Left lung (tissue), 10 donors: ENCODE results near the gene MAL. TPM values are rescaled to one million over a fixed set of nuclear protein-coding genes. Genes with fewer than 3 reads are reported as not detected.

Experiments
- ATAC-seq: fragments of 200-7000 bp; cut with Tn5 transposase; one replicate; pipeline ENCODE4 v1.9.1; 2020; ENCODE audit warnings: moderate library complexity
- DNase-seq, 4 donors: peaks; one replicate each; pipeline ENCODE4 v3.0.0-alpha.2; 2013 to 2020
- H3K27ac ChIP-seq, 2 donors: fragments of 200-600 bp; sonication (generic) in 1 of 2; one replicate each; pipeline versions ENCODE4 v1.5.0 to v1.8.0; 2020 to 2021
- H3K27me3 ChIP-seq, 2 donors: fragments of 200-600 bp; sonication (generic) in 1 of 2; one replicate each; pipeline versions ENCODE4 v1.5.0 to v1.8.0; 2020 to 2021
- H3K36me3 ChIP-seq, 2 donors: fragments of 200-600 bp; sonication (generic) in 1 of 2; one replicate each; pipeline versions ENCODE4 v1.5.0 to v1.8.0; 2020 to 2021
- H3K4me1 ChIP-seq, 2 donors: fragments of 200-600 bp; one replicate each; pipeline ENCODE4 v1.8.0; 2021
- H3K4me3 ChIP-seq, 2 donors: fragments of 200-600 bp; sonication (generic) in 1 of 2; one replicate each; pipeline versions ENCODE4 v1.5.0 to v1.8.0; 2020 to 2021; ENCODE audit warnings: mild to moderate bottlenecking in 1 of 2
- H3K9me3 ChIP-seq, 2 donors: fragments of 200-600 bp; sonication (generic) in 1 of 2; one replicate each; pipeline versions ENCODE4 v1.5.0 to v1.8.0; 2020 to 2021
- intact Hi-C, 2 donors: fragments of 100-400 bp; cut with DNase I; formaldehyde crosslinking; loops; one replicate each; pipeline versions ENCODE4 v1.11.2 to v1.14.2; 2022
- polyA plus RNA-seq, 6 donors: library from polyadenylated mRNA; unstranded; fragments of 120-200 nt; gene quantifications; one replicate each; pipeline ENCODE4 v1.2.1, GENCODE V29; 2013; ENCODE audit not compliant: insufficient read length in 6 of 6
- total RNA-seq, 2 donors: library from RNA; stranded (reverse); fragmentation: NEBNext Ultra II Directional; extraction: Animal tissue kit (Norgen Biotek cat#: 25700); gene quantifications; one replicate each; pipeline ENCODE4 v1.2.1, GENCODE V29; 2021
- TF ChIP-seq, protein P1 (sequence below), 2 donors: fragments of 200-600 bp; sonication (generic) in 1 of 2; IDR thresholded peaks; one replicate each; pipeline versions ENCODE4 v1.5.0 to v1.8.0; 2021; ENCODE audit warnings: antibody characterized with exemption in 2 of 2
- donor health status: DM: no; HTN: yes; CAD: no.
- donor health status: DM: no; HTN: no; CAD: no.

MAL gene
- total and polyA plus RNA-seq, 8 donors, result 0.76 to 13.6 (median 1.8) TPM

GRCh38 chr2:95009412-95009811 is 16.1 kb upstream of the MAL start:
- Histone ChIP-seq H3K27ac (no peak overlapping the region), H3K36me3 (no peaks in the 10 kb centered on the region), H3K9me3 (no peaks in the 10 kb centered on the region), H3K27me3 (peaks cover 0 to 10% of the 10 kb centered on the region in 2 donors), H3K4me1 (no peaks in the 10 kb centered on the region), H3K4me3 (no peak overlapping the region)
- DNase-seq (peak in 2 of 4 donors; percentile 82 to 83), ATAC-seq (no peak)
- TF ChIP-seq, protein P1, sequence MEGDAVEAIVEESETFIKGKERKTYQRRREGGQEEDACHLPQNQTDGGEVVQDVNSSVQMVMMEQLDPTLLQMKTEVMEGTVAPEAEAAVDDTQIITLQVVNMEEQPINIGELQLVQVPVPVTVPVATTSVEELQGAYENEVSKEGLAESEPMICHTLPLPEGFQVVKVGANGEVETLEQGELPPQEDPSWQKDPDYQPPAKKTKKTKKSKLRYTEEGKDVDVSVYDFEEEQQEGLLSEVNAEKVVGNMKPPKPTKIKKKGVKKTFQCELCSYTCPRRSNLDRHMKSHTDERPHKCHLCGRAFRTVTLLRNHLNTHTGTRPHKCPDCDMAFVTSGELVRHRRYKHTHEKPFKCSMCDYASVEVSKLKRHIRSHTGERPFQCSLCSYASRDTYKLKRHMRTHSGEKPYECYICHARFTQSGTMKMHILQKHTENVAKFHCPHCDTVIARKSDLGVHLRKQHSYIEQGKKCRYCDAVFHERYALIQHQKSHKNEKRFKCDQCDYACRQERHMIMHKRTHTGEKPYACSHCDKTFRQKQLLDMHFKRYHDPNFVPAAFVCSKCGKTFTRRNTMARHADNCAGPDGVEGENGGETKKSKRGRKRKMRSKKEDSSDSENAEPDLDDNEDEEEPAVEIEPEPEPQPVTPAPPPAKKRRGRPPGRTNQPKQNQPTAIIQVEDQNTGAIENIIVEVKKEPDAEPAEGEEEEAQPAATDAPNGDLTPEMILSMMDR (IDR thresholded peaks at IDR 0.05), result no peak
- intact Hi-C loops, result no loop called here

DNA sequence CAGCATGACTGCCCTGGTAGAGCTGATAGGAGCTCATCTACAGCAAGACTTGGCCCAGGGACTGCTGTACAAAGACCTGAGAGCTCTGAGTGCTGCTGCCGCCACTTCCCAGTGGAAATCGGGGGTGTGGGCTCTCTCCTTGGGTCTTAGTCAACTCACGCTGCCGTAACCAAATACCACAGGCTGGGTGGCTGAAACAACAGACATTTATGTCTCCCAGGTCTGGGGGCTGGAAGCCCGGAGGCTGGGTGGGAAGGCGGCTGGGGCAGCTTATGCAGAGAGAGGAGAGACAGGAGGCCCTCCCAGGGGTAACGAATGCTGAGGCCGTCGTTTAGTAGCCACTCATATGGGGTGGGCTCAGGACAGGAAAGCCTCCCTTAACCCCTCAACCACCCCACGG is 15.4 kb upstream of the MAL start:
- TF ChIP-seq, protein P1 (IDR thresholded peaks at IDR 0.05), result no peak
- H3K27me3 ChIP-seq, result peaks cover 0 to 5% of the 10 kb centered on the region in 2 donors
- H3K9me3 ChIP-seq, result no peaks in the 10 kb centered on the region
- no peak overlapping the region for H3K27ac ChIP-seq
- intact Hi-C loops, result no loop called here
- ATAC-seq (no peak), DNase-seq (no peak)
- H3K36me3 ChIP-seq, result no peaks in the 10 kb centered on the region
- no peak overlapping the region for H3K4me3 ChIP-seq
- H3K4me1 ChIP-seq, result no peaks in the 10 kb centered on the region

DNA sequence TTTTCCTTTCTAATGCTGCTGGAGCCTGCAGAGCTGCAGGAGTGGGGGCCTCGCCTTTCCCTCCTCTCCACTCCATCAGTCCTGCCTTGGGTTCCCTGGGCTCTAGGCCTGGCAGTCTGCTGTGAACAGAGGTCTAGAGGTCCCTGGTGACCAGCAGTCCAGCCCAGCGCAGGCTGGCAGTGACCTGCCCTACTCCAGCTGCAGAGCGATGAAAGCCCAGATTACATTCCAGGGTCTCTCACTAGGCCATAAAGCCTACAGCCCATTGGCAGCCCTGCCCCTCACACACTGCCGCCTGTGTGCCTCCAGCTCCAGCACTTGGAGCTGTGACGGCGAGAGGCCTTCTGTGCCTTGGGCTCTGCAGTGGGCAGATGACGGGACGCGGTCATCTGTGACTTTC is 14.8 kb upstream of the MAL start:
- DNase-seq, result no peak
- Histone ChIP-seq H3K9me3 (no peaks in the 10 kb centered on the region), H3K4me3 (no peak overlapping the region), H3K36me3 (no peaks in the 10 kb centered on the region), H3K27me3 (peaks cover 0 to 5% of the 10 kb centered on the region in 2 donors), H3K27ac (no peak overlapping the region), H3K4me1 (no peaks in the 10 kb centered on the region)
- intact Hi-C loops, result no loop called here
- ATAC-seq, result no peak
- TF ChIP-seq, protein P1 (IDR thresholded peaks at IDR 0.05), result no peak

- H3K27ac ChIP-seq, result no peak overlapping the region
- no peaks in the 10 kb centered on the region for H3K9me3 ChIP-seq
- no peaks in the 10 kb centered on the region for H3K36me3 ChIP-seq
- no peak overlapping the region for H3K4me3 ChIP-seq
- intact Hi-C loops, result no loop called here
- DNase-seq, result no peak
- no peaks in the 10 kb centered on the region for H3K4me1 ChIP-seq
- no peaks in the 10 kb centered on the region for H3K27me3 ChIP-seq
- TF ChIP-seq, protein P1 (IDR thresholded peaks at IDR 0.05), result no peak
- ATAC-seq, result no peak
Observed at GRCh38 chr2:95012881-95013550, 12.5 kb upstream of the MAL start.

DNA sequence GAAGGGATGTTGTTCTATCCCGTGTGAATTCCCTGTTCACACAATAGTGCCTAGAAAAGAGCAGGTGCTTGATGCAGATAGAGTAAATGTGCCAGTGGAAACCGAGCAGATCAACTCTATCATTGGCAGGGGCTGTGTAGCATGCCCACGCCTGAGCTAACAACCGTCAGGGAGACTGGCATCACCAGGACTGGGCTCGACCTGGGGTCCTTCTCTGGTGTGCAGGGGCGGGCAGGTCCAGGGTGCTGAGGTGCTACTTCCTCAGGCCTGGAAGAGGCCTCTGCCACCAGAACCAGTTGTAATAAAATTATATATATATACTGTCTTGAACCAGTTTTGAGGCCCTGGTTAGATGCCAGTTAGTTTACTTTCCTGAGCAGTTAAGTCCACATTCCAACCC is 11.8 kb upstream of the MAL start:
- no peak for ATAC-seq
- Histone ChIP-seq H3K27ac (no peak overlapping the region), H3K4me3 (no peak overlapping the region), H3K27me3 (no peaks in the 10 kb centered on the region), H3K4me1 (no peaks in the 10 kb centered on the region), H3K9me3 (no peaks in the 10 kb centered on the region), H3K36me3 (no peaks in the 10 kb centered on the region)
- TF ChIP-seq, protein P1 (IDR thresholded peaks at IDR 0.05), result no peak
- intact Hi-C loops, result no loop called here
- DNase-seq, result no peak
